ENCODE measurements around the gene APOM. TPM values are rescaled to one million over a fixed set of nuclear protein-coding genes. Genes with fewer than 3 reads are reported as not detected.

APOM gene
- total and polyA plus RNA-seq, 9 donors, result 1.3 to 7.7 (median 4.0) TPM

DNA sequence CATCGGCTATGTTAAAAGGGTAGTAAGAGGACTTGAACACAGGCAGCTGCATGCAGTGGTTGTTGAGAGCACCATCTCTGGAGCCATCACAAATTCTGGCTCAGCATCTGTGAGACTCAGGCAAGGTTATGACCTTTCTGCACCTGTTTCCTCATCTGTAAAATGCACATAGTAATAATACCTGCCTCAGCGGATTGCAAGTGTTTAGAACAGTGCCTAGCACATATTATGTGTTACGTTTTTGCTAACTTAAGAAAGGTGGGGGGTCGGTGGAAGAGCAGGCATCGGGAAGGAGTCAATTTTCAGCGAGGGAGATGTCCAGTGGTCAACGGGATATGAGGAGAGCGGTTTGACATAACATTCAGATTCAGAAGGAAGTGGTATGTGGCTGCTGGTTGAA, 22.3 kb downstream of the APOM start:
- intact Hi-C loops (cut with DNase I), result loop anchor here in 1 of 4 donors (10.0 kb wide), 1 partner anchor 287 kb away; no protein-coding TSS in a partner anchor
- no peak for DNase-seq
- H3K36me3 ChIP-seq, result no peaks in the 10 kb centered on the region
- no peak overlapping the region for H3K4me3 ChIP-seq
- peaks cover 2% of the 10 kb centered on the region for H3K4me1 ChIP-seq (ENCODE audit: insufficient read depth)
- no peaks in the 10 kb centered on the region for H3K27me3 ChIP-seq
- H3K27ac ChIP-seq, result no peak overlapping the region
- H3K9me3 ChIP-seq, result no peaks in the 10 kb centered on the region
- WGBS, 3 donors, result 56 to 65% (median 62%) methylated on average over 8 of the region's 8 CpGs
- TF ChIP-seq, protein P1, sequence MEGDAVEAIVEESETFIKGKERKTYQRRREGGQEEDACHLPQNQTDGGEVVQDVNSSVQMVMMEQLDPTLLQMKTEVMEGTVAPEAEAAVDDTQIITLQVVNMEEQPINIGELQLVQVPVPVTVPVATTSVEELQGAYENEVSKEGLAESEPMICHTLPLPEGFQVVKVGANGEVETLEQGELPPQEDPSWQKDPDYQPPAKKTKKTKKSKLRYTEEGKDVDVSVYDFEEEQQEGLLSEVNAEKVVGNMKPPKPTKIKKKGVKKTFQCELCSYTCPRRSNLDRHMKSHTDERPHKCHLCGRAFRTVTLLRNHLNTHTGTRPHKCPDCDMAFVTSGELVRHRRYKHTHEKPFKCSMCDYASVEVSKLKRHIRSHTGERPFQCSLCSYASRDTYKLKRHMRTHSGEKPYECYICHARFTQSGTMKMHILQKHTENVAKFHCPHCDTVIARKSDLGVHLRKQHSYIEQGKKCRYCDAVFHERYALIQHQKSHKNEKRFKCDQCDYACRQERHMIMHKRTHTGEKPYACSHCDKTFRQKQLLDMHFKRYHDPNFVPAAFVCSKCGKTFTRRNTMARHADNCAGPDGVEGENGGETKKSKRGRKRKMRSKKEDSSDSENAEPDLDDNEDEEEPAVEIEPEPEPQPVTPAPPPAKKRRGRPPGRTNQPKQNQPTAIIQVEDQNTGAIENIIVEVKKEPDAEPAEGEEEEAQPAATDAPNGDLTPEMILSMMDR (IDR thresholded peaks at IDR 0.05), result no peak
- TF ChIP-seq EP300 (IDR thresholded peaks at IDR 0.05), result no peak

DNA sequence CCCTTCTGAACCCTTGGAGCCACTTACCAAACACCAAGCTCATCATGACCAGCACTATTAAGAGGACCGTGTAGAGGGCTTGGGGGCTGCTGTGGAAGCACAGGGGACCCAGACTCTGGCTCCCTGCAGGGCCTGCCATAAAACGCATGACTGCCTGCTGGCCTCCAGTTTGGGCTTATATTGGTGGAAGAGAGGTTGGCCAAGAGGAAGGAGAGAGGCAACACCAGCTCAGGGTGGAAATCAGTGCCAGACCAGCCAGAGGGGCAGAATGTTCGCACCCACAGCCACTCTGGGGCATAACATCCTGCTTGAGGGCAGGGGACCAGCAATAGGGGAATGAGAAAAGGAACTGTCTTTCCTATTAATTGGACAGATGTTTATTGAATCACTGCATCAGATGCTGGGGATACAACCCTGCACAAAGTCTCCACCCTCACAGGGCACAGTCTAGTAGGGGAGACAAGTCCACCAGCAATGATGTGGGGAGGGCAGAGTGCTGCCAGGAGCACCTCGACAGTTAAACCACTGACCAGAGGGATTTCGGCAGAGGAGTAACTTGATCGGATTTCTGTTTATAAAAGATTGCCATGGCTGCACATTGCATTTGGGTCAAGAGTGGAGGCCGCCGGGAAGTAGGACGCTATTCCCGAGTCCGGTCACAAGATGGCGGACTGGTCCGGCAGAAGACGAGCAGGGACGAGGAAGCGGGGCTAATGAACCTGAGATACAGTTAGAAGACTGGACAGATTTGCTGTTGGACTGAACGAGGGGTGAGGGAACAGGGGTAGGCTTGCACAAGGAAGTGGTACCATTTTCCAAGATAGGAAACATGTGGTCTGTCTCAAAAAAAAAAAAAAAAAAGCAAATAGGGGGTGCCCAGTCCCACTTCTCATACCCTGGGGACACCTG, 24.8 kb downstream of the APOM start, which contains the start of gene LY6G5C:
LY6G5C (minus strand) TSS at position 842 of the 909 bp plus-strand sequence; CDS start at position 148, 694 bp downstream.
- WGBS, 3 donors, result 12% methylated on average over 17 of the region's 17 CpGs
- Histone ChIP-seq H3K27ac (peak within 1 kb of the TSS; percentile 71 to 73), H3K4me3 (peak within 1 kb of the TSS; percentile 48), H3K9me3 (no peaks in the 10 kb centered on the region), H3K27me3 (no peaks in the 10 kb centered on the region), H3K4me1 (ENCODE audit: insufficient read depth) (peaks cover 3% of the 10 kb centered on the region), H3K36me3 (no peaks in the 10 kb centered on the region)
- intact Hi-C loops (cut with DNase I), result loop anchor here in 3 of 4 donors (5.0 to 10.0 kb wide), 2 partner anchors 152 to 184 kb away; partner anchors contain the start of gene NEU1 (in 2 of the 3)
- no peak for TF ChIP-seq POLR2A (IDR thresholded peaks at IDR 0.05)
- TF ChIP-seq, protein P1 (IDR thresholded peaks at IDR 0.05), result peak in 2 of 3 donors; percentile 72 to 79
- DNase-seq, result peak; percentile 77 to 87 (median 83)

DNA sequence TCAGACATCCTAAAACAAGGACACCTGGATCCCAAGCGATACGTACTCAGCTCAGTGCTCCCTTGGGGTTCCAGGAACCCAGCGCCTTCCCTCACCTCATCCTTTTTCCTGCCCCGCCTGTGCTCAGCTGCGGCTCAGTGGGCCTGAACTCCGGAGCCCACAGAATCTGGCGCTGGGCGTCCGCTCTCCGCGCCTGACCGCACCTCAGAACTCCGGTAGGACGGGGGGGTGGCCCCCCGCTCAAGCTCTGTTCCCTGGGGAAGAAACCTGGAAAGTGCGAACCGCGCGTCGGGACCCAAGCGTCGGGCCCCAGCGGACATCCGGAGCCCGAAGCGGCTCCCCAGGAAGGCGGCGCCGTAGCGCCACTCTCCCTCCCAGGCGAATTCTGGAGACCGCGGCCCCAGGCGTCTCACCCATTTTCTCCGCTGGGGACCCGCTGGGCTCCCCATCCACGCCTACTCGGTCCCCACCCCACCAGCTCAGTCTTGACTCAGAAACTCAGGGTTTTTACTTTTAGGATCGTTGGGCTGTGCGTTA, 25.5 kb downstream of the APOM start:
- no peaks in the 10 kb centered on the region for H3K9me3 ChIP-seq
- TF ChIP-seq, protein P1 (IDR thresholded peaks at IDR 0.05), result peak in 1 of 3 donors; percentile 30
- TF ChIP-seq POLR2A (IDR thresholded peaks at IDR 0.05), result no peak
- TF ChIP-seq EP300 (IDR thresholded peaks at IDR 0.05), result no peak
- H3K36me3 ChIP-seq, result no peaks in the 10 kb centered on the region
- peaks cover 3% of the 10 kb centered on the region for H3K4me1 ChIP-seq (ENCODE audit: insufficient read depth)
- intact Hi-C loops (cut with DNase I), result loop anchor here in 3 of 4 donors (5.0 to 10.0 kb wide), 2 partner anchors 151 to 184 kb away; partner anchors contain the start of gene NEU1 (in 2 of the 3)
- DNase-seq, result peak in 4 of 5 donors; percentile 48 to 68 (median 60)
- peak overlapping the region; percentile 48 for H3K4me3 ChIP-seq
- 1% methylated on average over 40 of the region's 40 CpGs for WGBS, 3 donors
- H3K27ac ChIP-seq, result peak overlapping the region; percentile 71 to 73
- H3K27me3 ChIP-seq, result no peaks in the 10 kb centered on the region

DNA sequence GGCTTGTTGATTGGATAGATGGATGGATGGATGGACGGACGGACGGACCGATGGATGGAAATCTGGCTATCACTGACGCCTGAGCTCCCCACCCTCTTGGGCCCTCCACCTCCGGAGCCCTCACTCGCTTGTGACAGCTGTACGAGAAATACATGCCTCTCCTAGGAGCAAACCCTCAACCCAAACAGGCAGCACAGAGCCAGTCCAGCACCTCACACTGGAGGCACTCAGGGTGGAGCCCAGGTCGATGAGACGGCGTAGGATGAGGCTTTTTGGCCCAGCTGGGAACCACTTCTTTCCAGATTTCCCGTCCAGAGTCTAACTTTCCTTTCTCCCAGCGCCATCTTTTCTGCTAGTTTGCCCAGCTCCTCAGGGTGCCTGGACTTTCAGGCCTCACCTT, 27.9 kb downstream of the APOM start:
- 50 to 67% (median 62%) methylated on average over 13 of the region's 13 CpGs for WGBS, 3 donors
- H3K36me3 ChIP-seq, result no peaks in the 10 kb centered on the region
- intact Hi-C loops (cut with DNase I), result loop anchor here in 3 of 4 donors (5.0 to 10.0 kb wide), 2 partner anchors 149 to 181 kb away; partner anchors contain the start of gene NEU1 (in 2 of the 3)
- H3K9me3 ChIP-seq, result no peaks in the 10 kb centered on the region
- TF ChIP-seq, protein P1 (IDR thresholded peaks at IDR 0.05), result no peak
- TF ChIP-seq POLR2A (IDR thresholded peaks at IDR 0.05), result no peak
- no peak for TF ChIP-seq EP300 (IDR thresholded peaks at IDR 0.05)
- DNase-seq, result no peak
- peak overlapping the region in 1 of 2 donors; percentile 3 for H3K27ac ChIP-seq
- peaks cover 3% of the 10 kb centered on the region for H3K4me1 ChIP-seq (ENCODE audit: insufficient read depth)
- no peaks in the 10 kb centered on the region for H3K27me3 ChIP-seq
- H3K4me3 ChIP-seq, result no peak overlapping the region

Data from ovary (tissue), 9 donors.